OCI-LY7 (cell line): ENCODE measurements around the gene MEIG1.

Experiments used
- EZH2phosphoT487 ChIP-seq: fragments of 200-600 bp; sonication (generic); IDR thresholded peaks from 2 replicates; pipeline ENCODE4 v1.6.1; 2018; ENCODE audit warnings: low read depth, borderline replicate concordance, mild to moderate bottlenecking, mixed run types, antibody characterized with exemption, low read length, moderate library complexity, mixed read lengths
- TF ChIP-seq, protein P1 (sequence below): fragments of 200-600 bp; sonication (generic); conservative IDR thresholded peaks from 2 replicates; pipeline ENCODE4 v1.5.1; 2014; ENCODE audit warnings: mild to moderate bottlenecking, antibody characterized with exemption, low read length, moderate library complexity, mixed read lengths

DNA sequence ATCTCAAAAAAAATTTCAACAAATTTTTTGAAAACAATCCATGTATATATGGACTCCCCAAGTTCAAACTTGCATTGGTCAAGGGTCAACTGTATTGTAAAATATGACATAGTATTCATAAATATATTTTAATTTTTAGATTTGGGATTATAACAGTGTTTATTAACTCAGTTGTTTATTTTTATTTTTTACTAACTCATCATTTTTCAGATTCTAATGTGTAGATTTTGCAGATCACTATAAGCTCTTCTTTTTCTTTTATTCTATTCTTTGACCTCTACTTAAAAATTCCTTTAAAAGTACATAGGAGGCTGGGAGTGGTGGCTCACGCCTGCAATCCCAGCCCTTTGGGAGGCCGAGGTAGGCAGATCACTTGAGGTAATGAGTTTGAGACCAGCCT, 8.7 kb downstream of the MEIG1 start:
- TF ChIP-seq, protein P1, sequence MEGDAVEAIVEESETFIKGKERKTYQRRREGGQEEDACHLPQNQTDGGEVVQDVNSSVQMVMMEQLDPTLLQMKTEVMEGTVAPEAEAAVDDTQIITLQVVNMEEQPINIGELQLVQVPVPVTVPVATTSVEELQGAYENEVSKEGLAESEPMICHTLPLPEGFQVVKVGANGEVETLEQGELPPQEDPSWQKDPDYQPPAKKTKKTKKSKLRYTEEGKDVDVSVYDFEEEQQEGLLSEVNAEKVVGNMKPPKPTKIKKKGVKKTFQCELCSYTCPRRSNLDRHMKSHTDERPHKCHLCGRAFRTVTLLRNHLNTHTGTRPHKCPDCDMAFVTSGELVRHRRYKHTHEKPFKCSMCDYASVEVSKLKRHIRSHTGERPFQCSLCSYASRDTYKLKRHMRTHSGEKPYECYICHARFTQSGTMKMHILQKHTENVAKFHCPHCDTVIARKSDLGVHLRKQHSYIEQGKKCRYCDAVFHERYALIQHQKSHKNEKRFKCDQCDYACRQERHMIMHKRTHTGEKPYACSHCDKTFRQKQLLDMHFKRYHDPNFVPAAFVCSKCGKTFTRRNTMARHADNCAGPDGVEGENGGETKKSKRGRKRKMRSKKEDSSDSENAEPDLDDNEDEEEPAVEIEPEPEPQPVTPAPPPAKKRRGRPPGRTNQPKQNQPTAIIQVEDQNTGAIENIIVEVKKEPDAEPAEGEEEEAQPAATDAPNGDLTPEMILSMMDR: no peak
- no peak for TF ChIP-seq EZH2phosphoT487
